Measurements from ENCODE around the gene PHKA2. TPM values are rescaled to one million over a fixed set of nuclear protein-coding genes. Genes with fewer than 3 reads are reported as not detected.

Gene PHKA2
- total RNA-seq, 1 donor from 2014 or later = 18.1 TPM

- Histone ChIP-seq H3K36me3 (ENCODE audit: control insufficient read depth, insufficient read depth, low read length) (no peaks in the 10 kb centered on the region), H3K4me3 (ENCODE audit: low read depth, low read length) (no peak overlapping the region), H3K27me3 (ENCODE audit: control insufficient read depth, insufficient read depth, low read length) (no peaks in the 10 kb centered on the region)
- no peak for TF ChIP-seq CTCF (IDR thresholded peaks at IDR 0.05; ENCODE audit: insufficient read depth, low read length, poor library complexity, severe bottlenecking)
- no peak for DNase-seq (ENCODE audit: low read depth)
These were observed 77.6 kb downstream of the PHKA2 start for GRCh38 chrX:18906286-18906685.

GRCh38 chrX:18900401-18900976 is 83.4 kb downstream of the PHKA2 start:
- Histone ChIP-seq H3K4me3 (ENCODE audit: low read depth, low read length) (no peak overlapping the region), H3K36me3 (ENCODE audit: control insufficient read depth, insufficient read depth, low read length) (no peaks in the 10 kb centered on the region), H3K27me3 (ENCODE audit: control insufficient read depth, insufficient read depth, low read length) (no peaks in the 10 kb centered on the region)
- TF ChIP-seq CTCF (IDR thresholded peaks at IDR 0.05; ENCODE audit: insufficient read depth, low read length, poor library complexity, severe bottlenecking) = no peak
- no peak for DNase-seq (ENCODE audit: low read depth)

- TF ChIP-seq CTCF (IDR thresholded peaks at IDR 0.05; ENCODE audit: insufficient read depth, low read length, poor library complexity, severe bottlenecking) = peak; percentile 38
- H3K36me3 ChIP-seq (ENCODE audit: control insufficient read depth, insufficient read depth, low read length) = no peaks in the 10 kb centered on the region
These were observed 84.0 kb downstream of the PHKA2 start for GRCh38 chrX:18899796-18900380.

GRCh38 chrX:18898492-18898891 is 85.4 kb downstream of the PHKA2 start:
- H3K27me3 ChIP-seq (ENCODE audit: control insufficient read depth, insufficient read depth, low read length) = no peaks in the 10 kb centered on the region
- no peaks in the 10 kb centered on the region for H3K36me3 ChIP-seq (ENCODE audit: control insufficient read depth, insufficient read depth, low read length)
- TF ChIP-seq CTCF (IDR thresholded peaks at IDR 0.05; ENCODE audit: insufficient read depth, low read length, poor library complexity, severe bottlenecking) = no peak
- DNase-seq (ENCODE audit: low read depth) = no peak
- H3K4me3 ChIP-seq (ENCODE audit: low read depth, low read length) = no peak overlapping the region

More at GRCh38 chrX:18899796-18900380, 84.0 kb downstream of the PHKA2 start:
- DNase-seq (ENCODE audit: low read depth) = no peak
- Histone ChIP-seq H3K27me3 (ENCODE audit: control insufficient read depth, insufficient read depth, low read length) (no peaks in the 10 kb centered on the region), H3K4me3 (ENCODE audit: low read depth, low read length) (no peak overlapping the region)

GRCh38 chrX:18898091-18898490 is 85.8 kb downstream of the PHKA2 start:
- Histone ChIP-seq H3K36me3 (ENCODE audit: control insufficient read depth, insufficient read depth, low read length) (no peaks in the 10 kb centered on the region), H3K4me3 (ENCODE audit: low read depth, low read length) (no peak overlapping the region), H3K27me3 (ENCODE audit: control insufficient read depth, insufficient read depth, low read length) (no peaks in the 10 kb centered on the region)
- TF ChIP-seq CTCF (IDR thresholded peaks at IDR 0.05; ENCODE audit: insufficient read depth, low read length, poor library complexity, severe bottlenecking) = no peak
- no peak for DNase-seq (ENCODE audit: low read depth)

- no peaks in the 10 kb centered on the region for H3K27me3 ChIP-seq (ENCODE audit: control insufficient read depth, insufficient read depth, low read length)
- no peak for TF ChIP-seq CTCF (IDR thresholded peaks at IDR 0.05; ENCODE audit: insufficient read depth, low read length, poor library complexity, severe bottlenecking)
- no peaks in the 10 kb centered on the region for H3K36me3 ChIP-seq (ENCODE audit: control insufficient read depth, insufficient read depth, low read length)
These were observed 86.3 kb downstream of the PHKA2 start for GRCh38 chrX:18897611-18898010.

More at GRCh38 chrX:18897611-18898010, 86.3 kb downstream of the PHKA2 start:
- DNase-seq (ENCODE audit: low read depth) = no peak
- H3K4me3 ChIP-seq (ENCODE audit: low read depth, low read length) = no peak overlapping the region

Data from kidney epithelial cell (primary cell).